ENCODE data around the gene NAA35.

DNA sequence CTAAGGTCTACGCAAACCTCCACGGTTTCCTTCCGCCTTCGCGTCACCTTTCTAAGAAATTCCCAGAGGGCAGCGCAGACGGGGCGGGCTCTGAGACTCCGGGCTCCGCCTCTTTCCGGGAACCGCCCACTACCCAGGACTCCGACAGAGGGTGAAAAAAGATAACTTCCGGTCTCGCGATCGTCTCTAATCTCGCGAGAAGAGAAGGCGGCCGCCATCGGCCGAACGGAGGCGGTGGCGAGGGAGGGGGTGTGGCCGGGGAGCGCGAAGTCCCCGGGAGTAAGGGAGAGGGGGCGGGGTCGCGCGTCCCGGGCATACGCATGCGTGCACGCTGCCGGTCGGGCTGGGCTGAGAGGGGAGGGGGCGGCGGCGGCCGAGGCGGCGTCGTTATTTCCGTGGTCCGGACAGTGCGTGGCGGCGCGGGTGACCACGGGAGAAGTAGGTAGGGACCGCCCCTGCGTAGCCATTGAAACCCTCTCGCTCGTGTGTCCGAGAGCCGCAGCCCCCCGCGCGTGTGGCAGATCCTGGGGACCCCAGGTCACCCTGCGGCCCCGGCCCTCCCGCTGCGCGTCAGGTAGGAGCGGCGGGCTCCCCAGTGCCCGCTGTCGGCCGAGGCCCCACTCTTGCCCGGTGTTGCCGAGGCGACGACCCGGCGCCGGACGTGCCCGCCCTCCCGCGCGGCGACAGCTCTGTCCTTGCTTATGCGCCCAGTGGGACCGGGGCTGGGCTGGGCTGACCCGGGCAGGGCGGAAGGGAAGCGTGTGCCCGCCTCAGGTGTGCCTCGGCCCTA, at the start of gene NAA35:
- TF ChIP-seq, protein P1, sequence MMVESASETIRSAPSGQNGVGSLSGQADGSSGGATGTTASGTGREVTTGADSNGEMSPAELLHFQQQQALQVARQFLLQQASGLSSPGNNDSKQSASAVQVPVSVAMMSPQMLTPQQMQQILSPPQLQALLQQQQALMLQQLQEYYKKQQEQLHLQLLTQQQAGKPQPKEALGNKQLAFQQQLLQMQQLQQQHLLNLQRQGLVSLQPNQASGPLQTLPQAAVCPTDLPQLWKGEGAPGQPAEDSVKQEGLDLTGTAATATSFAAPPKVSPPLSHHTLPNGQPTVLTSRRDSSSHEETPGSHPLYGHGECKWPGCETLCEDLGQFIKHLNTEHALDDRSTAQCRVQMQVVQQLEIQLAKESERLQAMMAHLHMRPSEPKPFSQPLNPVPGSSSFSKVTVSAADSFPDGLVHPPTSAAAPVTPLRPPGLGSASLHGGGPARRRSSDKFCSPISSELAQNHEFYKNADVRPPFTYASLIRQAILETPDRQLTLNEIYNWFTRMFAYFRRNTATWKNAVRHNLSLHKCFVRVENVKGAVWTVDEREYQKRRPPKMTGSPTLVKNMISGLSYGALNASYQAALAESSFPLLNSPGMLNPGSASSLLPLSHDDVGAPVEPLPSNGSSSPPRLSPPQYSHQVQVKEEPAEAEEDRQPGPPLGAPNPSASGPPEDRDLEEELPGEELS (CRISPR knock-in tag; IDR thresholded peaks at IDR 0.05): no peak; the same call in 1 of the 2 replicates
- TF ChIP-seq, protein P2, sequence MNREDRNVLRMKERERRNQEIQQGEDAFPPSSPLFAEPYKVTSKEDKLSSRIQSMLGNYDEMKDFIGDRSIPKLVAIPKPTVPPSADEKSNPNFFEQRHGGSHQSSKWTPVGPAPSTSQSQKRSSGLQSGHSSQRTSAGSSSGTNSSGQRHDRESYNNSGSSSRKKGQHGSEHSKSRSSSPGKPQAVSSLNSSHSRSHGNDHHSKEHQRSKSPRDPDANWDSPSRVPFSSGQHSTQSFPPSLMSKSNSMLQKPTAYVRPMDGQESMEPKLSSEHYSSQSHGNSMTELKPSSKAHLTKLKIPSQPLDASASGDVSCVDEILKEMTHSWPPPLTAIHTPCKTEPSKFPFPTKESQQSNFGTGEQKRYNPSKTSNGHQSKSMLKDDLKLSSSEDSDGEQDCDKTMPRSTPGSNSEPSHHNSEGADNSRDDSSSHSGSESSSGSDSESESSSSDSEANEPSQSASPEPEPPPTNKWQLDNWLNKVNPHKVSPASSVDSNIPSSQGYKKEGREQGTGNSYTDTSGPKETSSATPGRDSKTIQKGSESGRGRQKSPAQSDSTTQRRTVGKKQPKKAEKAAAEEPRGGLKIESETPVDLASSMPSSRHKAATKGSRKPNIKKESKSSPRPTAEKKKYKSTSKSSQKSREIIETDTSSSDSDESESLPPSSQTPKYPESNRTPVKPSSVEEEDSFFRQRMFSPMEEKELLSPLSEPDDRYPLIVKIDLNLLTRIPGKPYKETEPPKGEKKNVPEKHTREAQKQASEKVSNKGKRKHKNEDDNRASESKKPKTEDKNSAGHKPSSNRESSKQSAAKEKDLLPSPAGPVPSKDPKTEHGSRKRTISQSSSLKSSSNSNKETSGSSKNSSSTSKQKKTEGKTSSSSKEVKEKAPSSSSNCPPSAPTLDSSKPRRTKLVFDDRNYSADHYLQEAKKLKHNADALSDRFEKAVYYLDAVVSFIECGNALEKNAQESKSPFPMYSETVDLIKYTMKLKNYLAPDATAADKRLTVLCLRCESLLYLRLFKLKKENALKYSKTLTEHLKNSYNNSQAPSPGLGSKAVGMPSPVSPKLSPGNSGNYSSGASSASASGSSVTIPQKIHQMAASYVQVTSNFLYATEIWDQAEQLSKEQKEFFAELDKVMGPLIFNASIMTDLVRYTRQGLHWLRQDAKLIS (CRISPR knock-in tag; IDR thresholded peaks at IDR 0.05; ENCODE audit: borderline replicate concordance): no peak

All from WTC11 (cell line).